Neural cell (in vitro differentiated cells): ENCODE measurements around the gene ZBTB46.

Experiments used
- CTCF ChIP-seq: fragments of 450-650 bp; IDR thresholded peaks from 2 replicates; pipeline ENCODE4 v1.5.1; 2014; ENCODE audit warnings: antibody characterized with exemption, mild to moderate bottlenecking, moderate library complexity; ENCODE audit not compliant: poor library complexity, severe bottlenecking
- EZH2 ChIP-seq: fragments of 200-600, 300-800 bp; shearing (Covaris generic), sonication (generic); IDR thresholded peaks from 2 replicates; pipeline ENCODE4 v1.6.1; 2014; ENCODE audit warnings: antibody characterized with exemption, low read length, borderline replicate concordance, mild to moderate bottlenecking; ENCODE audit not compliant: insufficient read depth, poor library complexity, severe bottlenecking
- MXI1 ChIP-seq: fragments of 450-650 bp; conservative IDR thresholded peaks from 2 replicates; pipeline ENCODE4 v1.6.1; 2014; ENCODE audit warnings: antibody characterized with exemption, mild to moderate bottlenecking; ENCODE audit not compliant: poor library complexity, severe bottlenecking
- POLR2AphosphoS5 ChIP-seq: IDR thresholded peaks from 2 replicates; pipeline ENCODE4 v1.6.1; 2012
- REST ChIP-seq: IDR thresholded peaks from 2 replicates; pipeline ENCODE4 v1.6.1; 2012; ENCODE audit warnings: borderline replicate concordance
- SMC3 ChIP-seq: fragments of 450-650 bp; conservative IDR thresholded peaks from 2 replicates; pipeline ENCODE4 v1.6.1; 2014; ENCODE audit warnings: antibody characterized with exemption, mild to moderate bottlenecking, moderate library complexity; ENCODE audit not compliant: poor library complexity
- TAF1 ChIP-seq: IDR thresholded peaks from 2 replicates; pipeline ENCODE4 v1.6.1; 2012; ENCODE audit warnings: low read depth

- TF ChIP-seq CTCF = no peak
- no peak for TF ChIP-seq REST
- no peak for TF ChIP-seq POLR2AphosphoS5
- no peak for TF ChIP-seq SMC3
- no peak for TF ChIP-seq EZH2
- no peak for TF ChIP-seq TAF1
- TF ChIP-seq MXI1 = no peak
Observed at GRCh38 chr20:63738687-63739129, 92.4 kb downstream of the ZBTB46 start.
